HFF-Myc (cell line): Measurements from ENCODE around the gene CD28.

Source experiments
- DNase-seq: peaks from one replicate; pipeline ENCODE4 v3.0.0-alpha.2; 2011; ENCODE audit warnings: low read depth; ENCODE audit errors: extremely low read depth
- H3K4me3 ChIP-seq: replicated peaks from 2 replicates; pipeline ENCODE4 v1.5.1; 2011; ENCODE audit warnings: low read depth, mild to moderate bottlenecking, control low read depth, low read length
- TF ChIP-seq, protein P1 (sequence below): IDR thresholded peaks from 2 replicates; pipeline ENCODE4 v1.5.1; 2012; ENCODE audit warnings: mild to moderate bottlenecking, low read depth, low read length, control low read depth; ENCODE audit errors: missing control alignments

Gene CD28

DNA sequence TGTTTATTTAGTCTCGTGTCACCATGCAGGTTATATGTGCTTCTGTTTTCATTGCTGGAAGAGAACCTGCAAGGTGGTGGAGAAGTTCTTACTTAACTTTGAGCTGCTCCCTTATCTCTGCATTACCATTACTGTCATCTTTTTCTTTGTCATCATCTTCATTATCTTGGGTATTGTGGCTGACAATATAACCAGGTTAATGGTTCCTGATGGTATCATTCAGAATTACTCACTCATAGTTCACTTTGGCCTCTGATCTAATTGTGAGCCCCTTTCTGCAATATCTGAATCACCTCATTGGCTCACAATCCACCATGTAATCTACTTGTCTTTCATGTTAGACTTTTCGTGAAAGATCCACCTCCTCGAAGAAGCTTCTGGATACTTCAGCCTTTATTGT lies 5.0 kb downstream of the CD28 start:
- TF ChIP-seq, protein P1, sequence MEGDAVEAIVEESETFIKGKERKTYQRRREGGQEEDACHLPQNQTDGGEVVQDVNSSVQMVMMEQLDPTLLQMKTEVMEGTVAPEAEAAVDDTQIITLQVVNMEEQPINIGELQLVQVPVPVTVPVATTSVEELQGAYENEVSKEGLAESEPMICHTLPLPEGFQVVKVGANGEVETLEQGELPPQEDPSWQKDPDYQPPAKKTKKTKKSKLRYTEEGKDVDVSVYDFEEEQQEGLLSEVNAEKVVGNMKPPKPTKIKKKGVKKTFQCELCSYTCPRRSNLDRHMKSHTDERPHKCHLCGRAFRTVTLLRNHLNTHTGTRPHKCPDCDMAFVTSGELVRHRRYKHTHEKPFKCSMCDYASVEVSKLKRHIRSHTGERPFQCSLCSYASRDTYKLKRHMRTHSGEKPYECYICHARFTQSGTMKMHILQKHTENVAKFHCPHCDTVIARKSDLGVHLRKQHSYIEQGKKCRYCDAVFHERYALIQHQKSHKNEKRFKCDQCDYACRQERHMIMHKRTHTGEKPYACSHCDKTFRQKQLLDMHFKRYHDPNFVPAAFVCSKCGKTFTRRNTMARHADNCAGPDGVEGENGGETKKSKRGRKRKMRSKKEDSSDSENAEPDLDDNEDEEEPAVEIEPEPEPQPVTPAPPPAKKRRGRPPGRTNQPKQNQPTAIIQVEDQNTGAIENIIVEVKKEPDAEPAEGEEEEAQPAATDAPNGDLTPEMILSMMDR: no peak
- no peak for DNase-seq
- H3K4me3 ChIP-seq: no peak overlapping the region

DNA sequence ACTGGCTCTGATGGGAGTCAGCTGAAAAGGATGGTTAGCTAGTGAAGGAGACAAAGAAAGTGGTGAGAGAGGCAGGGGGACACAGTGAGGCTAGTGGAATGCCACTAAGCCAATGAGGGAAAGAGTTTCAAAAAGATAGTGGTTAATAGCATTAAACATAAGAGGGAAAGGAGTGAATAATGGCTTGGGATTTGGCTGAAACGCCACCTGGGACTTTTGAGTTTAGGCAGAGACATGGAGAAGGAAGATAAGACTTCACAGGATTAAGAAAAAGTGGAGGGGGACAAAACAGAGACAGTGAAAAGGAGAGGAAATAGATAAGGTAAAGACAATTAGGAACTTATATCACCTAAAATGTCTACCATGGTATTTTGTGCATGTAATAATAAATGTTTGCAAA lies 6.9 kb downstream of the CD28 start:
- TF ChIP-seq, protein P1: no peak
- H3K4me3 ChIP-seq: no peak overlapping the region
- no peak for DNase-seq

DNA sequence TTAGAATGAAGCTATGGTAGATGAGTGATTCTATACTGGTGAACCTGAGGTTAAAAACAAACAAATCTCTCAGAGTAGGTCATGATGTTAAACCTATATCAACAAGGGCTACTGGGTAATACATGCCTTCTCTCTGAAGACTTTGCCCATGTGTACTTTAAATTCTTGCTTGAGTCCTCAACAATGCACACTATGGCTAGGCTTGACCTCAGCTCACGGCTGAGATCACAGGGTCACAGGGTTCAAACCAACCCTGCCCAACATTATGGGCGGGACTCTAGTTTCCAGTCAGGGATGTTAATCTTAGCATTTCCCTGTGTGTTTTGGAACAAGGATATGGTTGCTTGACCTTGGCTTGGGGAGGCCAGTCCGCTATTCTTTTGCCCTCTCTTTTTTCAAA lies 7.7 kb downstream of the CD28 start:
- no peak overlapping the region for H3K4me3 ChIP-seq
- no peak for DNase-seq
- TF ChIP-seq, protein P1: no peak

DNA sequence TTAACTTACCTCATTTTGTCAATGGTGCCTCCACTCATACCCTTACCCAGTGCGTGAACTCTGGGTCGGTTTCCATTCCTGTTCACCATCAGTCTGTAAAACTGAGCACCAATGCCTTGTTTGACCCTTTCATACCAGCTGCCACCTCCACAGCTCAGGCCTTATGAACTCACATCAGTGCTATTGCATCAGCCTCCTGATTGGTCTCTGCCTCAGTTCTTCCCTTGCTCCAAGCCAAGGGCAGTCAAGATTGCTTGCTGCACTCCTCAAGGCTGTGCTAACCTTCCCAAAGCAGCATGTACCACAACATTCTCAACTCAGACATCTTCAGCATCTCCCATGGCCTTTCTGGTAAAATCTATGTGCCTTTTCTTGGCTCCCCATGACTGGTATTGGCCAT lies 9.3 kb downstream of the CD28 start:
- H3K4me3 ChIP-seq: no peak overlapping the region
- no peak for DNase-seq
- TF ChIP-seq, protein P1: no peak

DNA sequence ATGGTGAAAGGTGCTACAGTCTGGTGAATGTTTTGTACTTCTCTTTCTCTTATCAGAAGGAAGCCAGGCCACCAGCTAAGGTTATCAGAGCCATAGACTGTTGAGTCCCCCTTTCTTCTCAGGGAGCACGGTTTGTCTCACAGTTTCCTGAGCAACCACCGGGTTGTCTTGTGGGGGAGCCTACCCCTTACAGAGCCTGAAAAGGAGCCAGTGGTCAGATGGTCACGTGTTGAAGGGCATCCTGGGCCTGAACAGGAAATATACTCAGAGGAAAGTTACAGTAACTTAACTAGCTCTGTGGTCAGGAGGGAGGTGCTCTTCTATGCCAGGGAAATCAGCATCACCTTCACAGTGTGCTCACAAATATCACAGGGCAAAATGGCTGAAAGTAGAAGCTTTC lies 11.6 kb downstream of the CD28 start:
- no peak overlapping the region for H3K4me3 ChIP-seq
- peak; percentile 16 for DNase-seq
- TF ChIP-seq, protein P1: no peak

DNA sequence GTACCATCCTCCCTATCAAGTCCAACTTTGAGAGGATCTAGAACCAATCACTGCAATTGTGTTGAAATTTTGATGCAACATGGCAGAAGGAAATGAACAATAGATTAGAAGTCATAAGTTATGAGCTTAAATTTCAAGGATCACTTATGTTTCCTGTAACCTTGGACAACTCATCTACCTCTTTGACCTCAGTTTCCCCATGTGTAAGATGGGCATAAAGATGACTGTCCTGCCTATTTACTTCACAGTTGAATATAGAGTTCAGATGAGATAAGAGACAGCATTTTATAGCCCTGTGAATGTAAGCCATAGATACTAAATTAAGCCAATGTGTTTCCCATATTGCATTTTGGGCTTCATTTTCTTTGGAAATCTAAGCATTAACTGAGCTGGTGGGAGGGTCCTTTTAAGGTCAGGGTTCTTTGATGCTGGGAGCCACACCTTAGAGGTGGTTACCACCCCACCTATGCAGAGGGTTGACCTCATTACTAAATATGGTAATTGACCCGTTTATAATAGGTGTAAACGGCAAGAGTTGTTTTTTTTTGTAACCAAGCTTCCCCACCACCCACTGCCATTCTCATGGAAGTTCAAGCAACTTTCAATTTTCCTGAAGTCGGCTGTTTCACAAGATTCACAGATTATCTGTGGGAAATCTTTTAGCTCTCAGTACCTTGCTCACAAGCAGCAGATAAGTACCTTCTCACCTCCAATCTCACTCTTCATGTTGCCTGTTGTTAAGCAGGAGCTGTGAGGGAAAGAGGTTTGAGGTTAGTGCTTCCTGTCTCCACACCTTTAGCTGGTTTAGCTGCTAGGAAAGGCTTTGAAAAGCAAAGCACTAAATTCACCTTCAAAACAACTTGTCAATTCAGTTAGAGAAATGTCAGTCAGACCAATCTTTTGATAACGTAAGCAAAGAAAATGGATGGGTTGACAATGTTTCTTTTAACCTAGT lies 13.3 kb downstream of the CD28 start:
- DNase-seq: no peak
- H3K4me3 ChIP-seq: no peak overlapping the region
- TF ChIP-seq, protein P1: no peak
